Mammary epithelial cell (primary cell): ENCODE measurements around the gene TMPRSS3.

Experiments used
- EZH2 ChIP-seq: IDR thresholded peaks from 2 replicates; pipeline ENCODE4 v1.6.1; 2012; ENCODE audit warnings: low read length, inconsistent platforms, borderline replicate concordance
- TF ChIP-seq, protein P1 (sequence below), 2 donors: IDR thresholded peaks in 1 of 2; conservative IDR thresholded peaks in 1 of 2; 2 replicates each; pipeline ENCODE4 v1.5.1; 2011 to 2012; ENCODE audit warnings: inconsistent platforms in 2 of 2, low read length in 2 of 2, mild to moderate bottlenecking in 2 of 2, control low read depth in 1 of 2, low read depth in 1 of 2; ENCODE audit not compliant: insufficient read depth in 1 of 2; ENCODE audit errors: extremely low read depth in 1 of 2

DNA sequence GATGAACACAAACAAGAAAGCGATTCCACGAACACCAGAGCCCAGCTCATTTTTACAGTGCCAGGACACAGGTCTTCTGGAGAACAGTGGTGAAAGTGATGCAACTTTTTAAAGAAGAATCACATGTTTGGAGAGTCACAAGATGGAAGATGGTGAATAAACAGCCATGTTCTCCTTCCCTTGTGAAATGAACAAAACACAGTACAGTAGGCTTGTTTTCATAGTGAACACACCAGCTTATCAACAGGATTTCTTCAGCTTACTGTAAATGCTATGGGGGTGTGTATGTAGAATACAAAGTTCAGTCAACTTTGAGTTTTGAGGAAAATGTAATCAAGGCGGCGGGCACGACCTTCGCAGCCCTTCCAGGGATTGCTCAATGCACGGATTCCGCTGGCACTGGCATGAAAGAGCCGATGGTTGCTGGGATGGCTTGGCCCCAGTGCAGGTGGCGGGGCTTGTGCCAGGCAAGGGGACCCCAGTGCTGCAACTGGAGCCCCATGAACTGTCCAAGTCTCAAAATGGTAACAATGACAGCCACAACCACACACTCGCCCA lies 9.7 kb downstream of the TMPRSS3 start:
- TF ChIP-seq, protein P1, sequence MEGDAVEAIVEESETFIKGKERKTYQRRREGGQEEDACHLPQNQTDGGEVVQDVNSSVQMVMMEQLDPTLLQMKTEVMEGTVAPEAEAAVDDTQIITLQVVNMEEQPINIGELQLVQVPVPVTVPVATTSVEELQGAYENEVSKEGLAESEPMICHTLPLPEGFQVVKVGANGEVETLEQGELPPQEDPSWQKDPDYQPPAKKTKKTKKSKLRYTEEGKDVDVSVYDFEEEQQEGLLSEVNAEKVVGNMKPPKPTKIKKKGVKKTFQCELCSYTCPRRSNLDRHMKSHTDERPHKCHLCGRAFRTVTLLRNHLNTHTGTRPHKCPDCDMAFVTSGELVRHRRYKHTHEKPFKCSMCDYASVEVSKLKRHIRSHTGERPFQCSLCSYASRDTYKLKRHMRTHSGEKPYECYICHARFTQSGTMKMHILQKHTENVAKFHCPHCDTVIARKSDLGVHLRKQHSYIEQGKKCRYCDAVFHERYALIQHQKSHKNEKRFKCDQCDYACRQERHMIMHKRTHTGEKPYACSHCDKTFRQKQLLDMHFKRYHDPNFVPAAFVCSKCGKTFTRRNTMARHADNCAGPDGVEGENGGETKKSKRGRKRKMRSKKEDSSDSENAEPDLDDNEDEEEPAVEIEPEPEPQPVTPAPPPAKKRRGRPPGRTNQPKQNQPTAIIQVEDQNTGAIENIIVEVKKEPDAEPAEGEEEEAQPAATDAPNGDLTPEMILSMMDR (conservative IDR thresholded peaks at IDR 0.05 in 1 of 2, IDR thresholded peaks at IDR 0.05 in 1 of 2; ENCODE audit: extremely low read depth in 1 of 2, insufficient read depth in 1 of 2, low read depth in 1 of 2, low read length in 2 of 2), result no peak
- no peak for TF ChIP-seq EZH2
